ENCODE data around the gene CDH9. TPM values are rescaled to one million over a fixed set of nuclear protein-coding genes. Genes with fewer than 3 reads are reported as not detected.

Gene CDH9
- total RNA-seq, 2 donors from 2014 or later = not detected

- Histone ChIP-seq H3K27me3 (no peaks in the 10 kb centered on the region), H3K4me3 (no peak overlapping the region), H3K27ac (no peak overlapping the region), H3K9me3 (no peaks in the 10 kb centered on the region), H3K4me1 (no peaks in the 10 kb centered on the region), H3K36me3 (replicated peaks in 1 of 2; ENCODE audit: insufficient read depth in 1 of 2, low read depth in 2 of 2) (no peaks in the 10 kb centered on the region)
- no peak for DNase-seq
- WGBS, 2 donors = 51 to 65% methylated on average over 3 of the region's 3 CpGs
- intact Hi-C loops (cut with DNase I) = no loop called here
- TF ChIP-seq CTCF (IDR thresholded peaks at IDR 0.05) (no peak), POLR2A (IDR thresholded peaks at IDR 0.05) (no peak)
- no peak for ATAC-seq
These were observed 204.8 kb downstream of the CDH9 start for GRCh38 chr5:26833596-26833995.
